Stimulated activated naive CD4-positive, alpha-beta T cell treated with Interleukin-2 at 50 U/mL for 16 hours (primary cell): ENCODE data around the gene TP53AIP1.
A peak's percentile ranks its signal among the peaks of the same experiment; 100 is the strongest.

Experiments
- DNase-seq: peaks from one replicate; lab custom pipeline; 2025; lab: John Stamatoyannopoulos, UW

TP53AIP1 gene

DNA sequence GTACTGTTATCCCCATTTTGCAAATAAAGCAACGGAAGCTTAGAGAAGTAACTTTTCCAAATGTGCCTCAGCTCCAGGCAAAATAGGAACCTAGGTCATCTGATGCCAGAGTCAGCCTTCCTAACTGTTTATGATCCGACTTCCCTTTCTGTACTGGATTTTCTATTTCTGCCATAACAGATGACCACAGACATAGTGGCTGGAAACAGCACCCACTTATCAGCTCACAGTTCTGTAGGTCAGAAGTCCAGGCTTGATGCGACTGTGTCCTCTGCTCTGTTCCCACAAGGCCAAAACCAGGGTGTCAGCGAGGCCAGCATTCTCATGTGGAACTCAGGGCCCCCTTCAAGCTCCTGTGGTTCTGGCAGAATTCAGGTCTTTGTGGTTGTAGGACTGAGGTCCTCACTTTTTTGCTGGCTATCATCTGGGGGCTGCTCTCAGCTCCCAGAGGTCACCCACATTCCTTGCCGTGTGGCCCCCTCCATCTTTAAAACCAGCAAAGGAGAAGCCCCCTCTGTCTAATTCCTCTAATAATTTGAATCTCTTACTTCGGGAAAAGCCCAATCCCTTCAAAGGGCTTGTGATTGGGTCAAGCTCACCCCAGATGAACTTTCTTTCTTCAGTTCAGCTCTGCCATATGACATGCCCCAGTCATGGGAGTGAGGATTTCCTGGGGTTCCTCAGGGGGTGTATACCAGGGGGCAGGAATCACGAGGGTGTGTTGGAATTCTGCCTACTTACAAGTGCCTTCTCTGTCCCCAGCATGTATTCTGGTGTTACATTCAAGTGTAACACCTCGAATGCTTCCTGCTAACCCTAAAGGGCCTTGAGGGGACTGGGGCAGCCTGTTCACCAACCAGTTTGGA is 36.3 kb downstream of the TP53AIP1 start:
- DNase-seq = no peak

DNA sequence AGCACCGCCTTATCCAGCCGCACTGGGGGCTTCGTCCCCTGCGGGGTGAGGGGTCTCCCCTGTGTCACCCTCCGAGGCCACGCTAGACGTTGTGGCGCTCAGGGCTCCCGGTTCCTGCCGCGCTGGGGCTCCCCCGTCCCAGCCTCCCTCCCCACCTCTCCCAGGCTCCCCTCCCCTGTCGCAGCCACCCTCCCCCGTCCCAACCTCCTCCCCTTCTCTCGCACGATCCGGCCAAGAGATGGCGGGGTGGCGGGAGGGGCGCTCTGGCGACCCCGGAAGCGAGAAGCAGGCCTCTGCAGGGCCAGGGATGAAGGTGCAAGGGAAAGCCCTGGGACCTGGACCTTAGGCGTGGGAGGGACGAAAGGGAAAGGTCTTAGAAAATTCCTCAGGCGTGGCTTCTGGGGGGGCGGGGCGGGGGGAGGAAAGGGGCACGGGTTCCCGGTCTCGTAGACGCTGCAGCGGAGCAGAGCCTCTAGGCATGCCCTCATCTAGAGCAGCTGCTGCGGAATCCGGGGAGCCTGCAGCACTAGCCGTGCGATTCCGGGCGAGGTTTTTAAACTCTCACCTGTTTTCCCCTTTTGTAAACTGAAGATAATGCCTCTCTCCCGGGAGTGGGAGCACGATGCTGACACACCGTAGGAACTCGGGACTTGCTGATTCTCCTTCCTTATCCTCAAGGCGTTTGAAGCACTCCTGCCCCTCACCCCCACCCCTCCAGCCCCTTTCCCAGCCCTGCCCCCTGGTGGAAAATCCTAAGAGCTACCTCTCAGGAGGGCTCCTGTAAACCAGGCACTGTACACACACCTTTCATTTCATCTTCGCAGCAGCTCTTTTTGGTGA is 37.1 kb downstream of the TP53AIP1 start:
- peak; percentile 30 for DNase-seq

DNA sequence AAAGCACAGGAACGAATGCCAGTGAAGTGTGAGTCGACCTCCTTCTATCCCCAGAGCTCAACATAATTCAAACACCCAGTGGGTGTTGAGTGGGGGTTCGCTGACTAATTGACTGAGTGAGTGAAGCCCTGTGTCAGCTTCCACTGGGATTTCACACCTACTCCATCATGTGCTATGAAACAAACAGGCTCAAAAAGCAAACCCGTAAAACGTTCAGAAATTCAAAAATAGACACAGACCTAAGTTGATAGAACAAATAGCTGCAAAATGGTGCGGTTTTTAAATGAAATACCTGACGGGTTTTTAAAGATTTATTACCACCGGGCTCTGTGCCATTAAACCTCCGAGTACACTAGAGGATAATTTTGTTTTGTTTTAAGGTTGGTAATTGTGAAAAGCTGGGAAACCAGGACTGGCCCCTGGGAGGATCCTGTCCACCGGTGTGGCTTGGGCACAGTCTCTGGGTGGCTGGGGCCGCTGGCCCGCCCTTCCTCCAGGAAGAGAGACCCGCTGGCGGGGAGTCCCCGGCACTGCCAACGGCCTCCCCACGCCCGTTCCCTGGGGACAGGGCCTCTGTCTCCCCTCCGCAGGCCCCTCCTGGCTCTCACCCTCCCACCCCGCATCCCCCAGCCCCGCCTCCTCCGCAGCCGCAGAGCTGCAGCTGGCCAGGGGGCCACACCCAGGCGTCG is 37.9 kb downstream of the TP53AIP1 start:
- no peak for DNase-seq

DNA sequence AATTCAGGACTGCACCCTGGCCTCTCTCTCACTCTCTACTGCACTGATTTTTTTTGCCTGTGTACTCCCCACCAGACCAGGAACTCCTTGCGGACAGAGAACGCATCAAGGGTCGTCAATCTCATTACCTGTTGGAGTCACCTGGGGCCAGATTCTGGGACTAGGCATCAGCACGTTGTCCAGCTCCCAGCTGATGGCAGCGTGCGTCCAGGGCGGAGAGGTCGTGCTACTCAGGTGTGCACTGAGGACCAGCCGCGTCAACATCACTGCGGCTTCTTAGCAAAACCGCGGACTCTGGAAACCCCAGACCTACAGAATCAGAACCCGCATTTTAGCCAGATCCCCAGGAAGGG is 38.4 kb downstream of the TP53AIP1 start:
- no peak for DNase-seq

DNA sequence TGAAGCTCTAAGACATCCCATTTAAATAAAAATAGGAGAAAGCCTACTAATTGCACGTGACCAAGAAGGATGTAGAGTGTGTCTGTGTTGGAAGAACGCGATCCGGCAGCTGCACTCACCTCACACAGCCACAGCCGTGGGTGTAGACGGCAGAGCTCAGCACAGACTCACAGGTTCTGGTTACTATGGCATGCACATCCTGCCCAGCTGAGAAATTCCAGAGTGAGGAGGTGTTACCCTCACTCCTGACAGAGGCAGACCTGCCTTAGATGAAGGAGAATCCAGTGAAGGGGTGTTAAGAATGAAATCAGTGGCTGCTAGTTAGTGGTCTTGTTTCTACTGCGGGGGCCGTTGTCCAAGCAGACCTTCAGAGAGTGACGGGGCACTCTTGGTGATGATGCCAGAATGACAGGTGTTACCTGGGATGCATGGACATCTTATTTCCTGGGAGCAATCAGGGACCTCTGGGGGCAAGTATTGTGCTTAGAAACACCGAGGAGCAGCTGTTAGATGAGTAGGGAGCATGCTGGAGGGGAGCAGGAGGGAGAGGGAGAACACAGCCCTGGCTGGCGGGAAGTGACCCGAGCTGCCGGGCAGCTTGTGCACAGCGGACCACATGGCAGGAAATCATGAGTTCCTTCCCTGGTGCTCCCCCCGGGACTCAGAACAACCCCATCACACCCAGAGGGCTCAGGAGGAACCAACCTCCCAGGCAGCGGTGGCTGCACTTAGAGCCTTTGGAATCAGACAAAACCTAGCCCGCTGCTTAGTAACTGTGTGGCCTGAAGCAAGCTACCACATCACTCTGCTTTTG is 39.2 kb downstream of the TP53AIP1 start:
- no peak for DNase-seq

DNA sequence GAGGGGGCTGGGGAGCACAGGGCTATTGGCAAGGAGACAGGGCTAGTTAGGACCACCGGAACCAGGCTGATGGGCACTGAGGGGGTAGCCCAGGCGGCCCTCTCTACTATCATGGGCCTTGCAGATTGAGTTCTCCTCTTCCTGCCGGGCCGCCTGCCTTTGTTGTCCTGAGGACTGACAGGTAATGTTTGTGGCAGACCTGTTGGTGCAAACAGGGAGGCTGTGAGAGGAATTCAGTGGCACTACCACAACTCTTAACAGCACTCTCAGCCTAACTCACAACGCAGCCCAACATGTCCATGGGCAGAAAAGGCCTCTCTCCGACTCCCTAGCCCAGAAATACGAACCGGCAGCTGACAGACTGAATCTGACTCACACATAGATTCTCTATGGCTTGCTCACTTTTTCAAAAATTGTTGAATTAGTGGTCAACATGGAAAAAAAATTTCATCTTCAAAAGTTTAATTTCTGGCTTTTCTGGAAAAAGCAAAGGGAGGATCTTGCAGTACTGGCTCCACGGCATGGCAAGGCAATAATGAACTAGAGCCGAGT is 40.1 kb downstream of the TP53AIP1 start:
- DNase-seq = no peak

DNA sequence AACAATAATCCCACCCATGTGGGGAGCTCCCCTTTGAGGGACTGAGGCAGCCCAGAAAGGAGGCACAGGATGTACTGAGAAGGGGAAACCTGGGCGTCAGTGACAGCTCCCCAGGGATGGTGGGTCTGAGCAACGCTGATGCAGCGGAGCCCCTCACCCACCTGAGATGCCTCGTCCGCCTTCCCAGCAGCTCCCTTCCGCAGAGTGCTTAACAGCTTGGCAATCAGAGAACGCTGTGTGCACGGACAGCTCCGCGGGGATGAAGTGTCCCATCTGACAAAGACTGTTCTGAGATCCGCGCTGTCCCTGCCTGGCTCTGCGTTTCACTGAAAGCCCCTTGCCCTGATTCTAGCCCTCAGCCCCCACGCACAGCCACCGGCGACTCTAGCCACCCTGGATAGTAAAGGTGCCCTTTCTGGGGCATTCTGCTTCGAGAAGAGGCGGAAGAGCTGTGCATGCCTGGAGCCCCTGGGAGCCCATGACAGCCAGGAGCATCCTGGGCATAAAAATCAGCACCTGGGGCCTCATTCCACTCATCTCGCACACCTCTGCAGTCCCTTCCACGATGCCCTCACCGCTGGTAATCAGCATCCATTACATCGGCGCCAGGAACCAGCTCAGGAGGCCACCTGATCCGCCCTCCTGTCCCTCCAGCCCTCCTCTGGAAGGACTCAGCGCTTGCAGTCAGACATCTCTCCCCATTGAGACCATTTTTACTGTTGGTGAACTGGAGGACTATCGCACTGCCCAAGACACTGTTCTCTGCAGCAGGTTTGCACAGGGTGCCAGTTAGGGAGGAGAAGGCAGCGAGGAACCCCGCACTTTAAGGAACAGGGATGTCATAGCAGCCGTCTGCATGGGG is 40.8 kb downstream of the TP53AIP1 start:
- no peak for DNase-seq

DNA sequence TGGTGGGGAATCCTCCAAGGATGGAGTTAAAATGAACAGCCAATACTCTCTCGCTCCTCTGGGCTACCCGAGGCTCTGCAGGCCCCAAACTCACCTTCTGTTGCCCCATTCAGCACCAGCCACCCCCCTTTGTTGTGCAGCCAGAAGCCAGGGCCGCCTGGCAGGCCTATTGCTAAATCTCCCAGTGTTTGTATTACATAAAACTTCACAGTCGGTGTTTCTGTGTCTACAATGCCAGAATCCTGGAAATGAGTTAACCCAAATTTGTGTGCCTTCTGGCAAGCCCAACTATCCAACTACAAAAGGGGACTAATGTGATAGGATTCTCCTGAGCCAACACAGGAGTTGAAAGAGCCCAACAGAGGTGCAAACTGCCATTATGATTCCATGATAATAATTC is 42.2 kb downstream of the TP53AIP1 start:
- DNase-seq = no peak

DNA sequence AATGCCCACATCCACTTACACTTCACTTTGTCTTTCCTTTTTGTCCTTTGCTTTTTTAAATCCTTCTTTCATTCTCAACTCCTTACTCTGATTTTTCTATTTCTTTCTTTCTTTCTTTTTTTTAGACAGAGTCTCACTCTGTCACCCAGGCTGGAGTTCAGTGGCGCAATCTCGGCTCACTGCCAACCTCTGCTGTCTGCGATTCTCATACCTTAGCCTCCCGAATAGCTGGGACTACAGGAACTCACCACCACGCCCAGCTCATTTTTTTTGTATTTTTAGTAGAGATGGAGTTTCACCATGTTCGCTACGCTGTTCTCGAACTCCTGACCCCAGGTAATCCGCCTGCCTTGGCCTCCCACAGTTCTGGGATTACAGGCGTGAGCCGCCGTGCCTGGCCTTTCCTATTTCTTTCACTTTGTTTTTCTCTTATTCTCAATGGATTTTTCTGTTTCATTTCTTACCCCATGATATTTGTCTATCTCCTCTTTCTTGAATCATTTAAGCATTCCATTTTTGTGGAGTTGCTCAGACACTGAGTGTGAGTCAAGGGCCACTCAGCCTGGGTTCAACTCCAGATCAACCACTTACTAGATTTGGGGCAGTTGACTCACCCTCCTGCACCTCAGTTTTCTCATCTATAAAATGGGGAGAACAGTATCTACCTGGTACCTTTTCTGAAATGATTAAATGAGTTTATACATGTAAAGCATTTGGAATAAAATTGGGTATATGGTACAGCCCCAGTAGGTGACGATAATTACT is 43.9 kb downstream of the TP53AIP1 start:
- no peak for DNase-seq

DNA sequence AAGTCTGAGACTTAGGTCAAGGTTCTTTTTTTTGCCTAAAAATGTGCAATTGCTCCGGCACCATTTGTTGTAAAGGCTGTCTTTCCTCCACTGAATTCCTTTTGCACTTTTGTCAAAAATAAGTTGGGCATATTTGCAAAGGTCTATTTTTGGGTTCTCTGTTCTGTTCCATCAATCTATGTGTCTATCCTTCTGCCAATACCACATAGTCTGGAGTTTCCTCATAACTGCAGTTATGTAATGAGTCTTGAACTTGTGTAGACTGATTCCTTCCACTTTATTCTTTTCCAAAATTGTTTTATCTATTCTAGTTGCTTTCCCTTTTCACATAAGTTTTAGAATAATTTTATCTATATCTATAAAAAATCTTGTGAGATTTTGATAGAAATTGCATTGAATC is 44.8 kb downstream of the TP53AIP1 start:
- DNase-seq = no peak

DNA sequence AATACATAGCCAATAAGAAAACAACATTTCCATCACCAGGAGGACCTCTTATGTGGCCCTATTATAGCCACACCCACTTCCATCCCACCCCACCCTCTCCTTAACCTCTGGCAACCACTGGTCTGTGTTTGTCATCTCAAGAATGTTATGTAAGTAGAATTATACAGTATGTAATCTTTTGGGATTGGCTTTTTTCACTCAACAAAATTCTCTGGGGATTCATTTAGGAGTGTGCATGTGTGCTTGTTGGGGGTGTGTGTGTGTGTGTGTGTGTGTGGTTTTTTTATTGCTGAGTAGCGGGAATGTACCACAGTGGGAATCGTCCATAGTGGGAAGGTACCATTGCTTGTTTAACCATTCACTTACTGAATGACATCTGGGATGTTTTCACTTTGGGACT is 46.3 kb downstream of the TP53AIP1 start:
- DNase-seq = no peak

DNA sequence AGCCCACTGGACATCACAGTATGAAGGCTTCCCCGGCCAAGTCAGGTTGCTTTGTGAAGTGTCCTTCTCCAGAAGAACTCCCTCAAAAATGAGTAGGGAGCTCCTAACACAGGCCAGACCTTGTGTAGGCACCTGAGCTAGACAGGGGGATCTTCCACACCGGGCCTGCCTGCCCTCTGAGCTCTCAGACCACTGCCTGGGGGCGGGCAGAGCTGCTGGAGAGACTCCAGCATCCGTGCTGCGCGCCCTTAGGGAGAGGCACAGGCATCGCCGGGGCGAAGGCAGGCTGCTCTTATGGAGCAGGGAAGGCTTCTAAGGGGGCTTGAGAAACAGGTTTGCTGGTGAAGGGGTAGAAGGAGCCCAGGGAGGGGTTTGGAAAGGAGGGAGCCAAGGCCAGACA is 47.1 kb downstream of the TP53AIP1 start:
- DNase-seq = no peak

DNA sequence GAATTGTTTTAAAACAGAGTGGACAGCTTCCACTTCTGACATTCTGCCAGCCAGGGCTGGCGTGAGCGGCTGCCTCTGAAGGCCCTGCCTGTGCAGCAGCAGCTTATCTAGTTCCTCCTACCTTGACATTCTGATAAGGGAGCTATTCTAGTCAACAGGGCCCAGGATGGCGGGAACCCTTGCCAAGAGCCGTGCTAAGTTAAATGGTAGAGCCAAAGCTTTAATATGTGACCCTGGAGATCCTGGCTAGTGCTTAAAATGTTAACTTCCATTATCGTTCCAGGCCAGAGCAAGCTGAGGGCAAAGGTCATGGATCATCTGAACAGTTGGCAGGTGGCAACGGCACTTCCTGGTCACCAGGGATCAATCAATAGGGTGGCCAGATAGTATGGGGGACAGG is 48.0 kb downstream of the TP53AIP1 start:
- no peak for DNase-seq

DNA sequence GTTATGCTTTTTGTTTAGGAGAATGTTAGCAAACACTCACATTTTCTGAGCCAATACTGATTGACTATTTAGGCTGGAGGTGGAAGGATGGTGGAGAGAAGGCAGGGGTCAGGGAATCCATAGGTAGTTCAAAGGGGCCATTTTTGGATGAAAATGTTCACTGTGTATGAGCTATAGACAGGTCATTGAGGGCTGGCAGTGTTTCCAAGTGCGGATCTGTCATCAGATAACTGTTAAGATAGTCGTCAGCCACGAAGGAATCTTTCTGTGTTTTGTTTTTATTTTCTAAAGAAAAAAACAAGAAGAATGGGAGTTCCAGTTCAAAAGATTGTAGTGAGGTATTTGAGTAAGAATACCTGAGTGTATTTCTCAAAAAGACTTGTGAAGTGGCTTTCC is 48.4 kb downstream of the TP53AIP1 start:
- no peak for DNase-seq

DNA sequence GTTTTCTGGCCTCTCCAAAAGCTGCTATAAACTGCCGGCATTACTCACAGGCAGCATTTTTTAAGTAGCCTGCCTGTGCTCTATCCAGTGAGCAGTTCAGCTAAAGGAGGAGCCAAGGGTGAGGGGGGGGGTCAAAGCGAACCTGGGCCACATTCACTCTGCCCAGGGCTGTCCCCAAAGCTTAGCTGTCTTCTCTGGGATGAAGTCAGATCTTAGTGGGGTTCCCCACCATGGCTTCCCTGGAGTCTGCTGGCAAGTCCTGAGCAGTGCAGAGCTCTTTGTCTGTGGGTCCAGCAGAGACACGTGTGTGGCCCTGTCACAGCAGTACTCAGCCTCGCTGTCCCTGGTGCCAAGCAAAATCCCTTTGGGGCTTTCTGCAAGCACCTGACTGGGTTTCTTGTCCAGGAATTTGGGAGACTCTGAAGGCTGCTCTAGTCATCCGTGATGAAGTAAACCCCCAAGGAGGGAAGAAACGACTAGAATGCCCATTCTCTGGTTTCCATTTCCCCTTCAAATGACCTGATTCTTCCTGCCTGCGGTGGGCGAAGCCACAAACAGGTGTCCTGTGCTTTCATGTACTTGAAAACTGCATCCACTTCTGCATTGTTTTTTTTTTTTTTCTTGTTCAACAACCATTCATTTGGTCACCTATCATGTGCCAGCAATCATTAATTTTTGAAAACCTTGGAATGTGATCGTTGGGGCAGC is 48.9 kb downstream of the TP53AIP1 start:
- no peak for DNase-seq

DNA sequence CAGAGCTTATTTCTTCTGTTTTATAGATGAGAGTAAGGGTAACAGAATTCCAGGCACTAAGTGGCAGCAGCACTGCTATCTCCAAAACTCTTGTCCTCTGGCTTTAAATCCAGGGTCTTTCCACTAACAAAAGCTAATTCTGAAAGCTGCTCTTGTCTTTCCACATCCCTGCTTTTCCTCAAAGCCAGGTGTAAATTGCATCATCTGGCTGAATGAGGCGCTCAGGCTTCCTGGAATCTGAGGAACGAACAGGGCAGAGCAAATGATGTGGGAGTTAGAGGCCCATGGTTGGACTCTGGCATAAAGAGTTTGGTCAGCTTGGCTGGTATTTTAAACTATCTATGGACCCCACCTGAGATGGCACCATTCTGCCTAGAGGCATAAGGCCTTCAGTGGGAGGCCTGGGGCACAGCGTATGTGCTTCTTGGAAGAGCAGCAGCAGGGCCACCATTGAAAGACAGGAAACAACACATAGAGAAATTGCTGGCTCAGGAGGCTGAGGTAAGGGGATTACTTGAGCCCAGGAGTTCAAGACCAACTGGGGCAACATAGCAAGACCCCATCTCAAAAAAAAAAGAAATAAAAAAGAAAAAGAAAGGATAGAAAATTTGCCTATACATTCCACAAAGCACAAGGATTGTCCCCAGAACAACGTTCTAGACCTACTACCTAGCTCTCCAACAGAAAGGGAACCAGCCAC is 49.7 kb downstream of the TP53AIP1 start:
- no peak for DNase-seq

DNA sequence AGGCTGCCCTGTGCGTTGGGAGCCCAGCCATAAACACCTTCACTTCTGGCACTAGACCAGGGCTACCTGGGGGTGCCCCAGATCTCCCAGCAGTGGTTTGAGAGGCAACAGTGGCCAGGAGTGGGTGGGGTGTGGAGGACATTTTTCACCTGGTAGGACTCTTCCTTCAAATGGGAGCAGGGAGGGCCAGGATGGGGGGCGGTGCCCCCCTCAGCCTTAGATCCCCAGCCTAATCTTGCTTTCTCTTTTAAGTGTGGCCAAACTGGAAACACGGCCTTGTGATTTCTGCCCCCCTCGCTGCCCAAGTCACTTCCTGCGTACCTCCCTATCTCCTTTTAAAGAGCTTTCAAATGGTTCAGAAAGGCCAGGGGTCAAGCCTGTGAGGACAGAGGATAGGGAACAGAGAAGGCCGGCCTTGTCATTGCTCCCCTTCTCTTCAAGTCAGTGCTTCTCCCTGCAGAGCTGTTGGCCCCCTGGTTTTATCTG is 50.7 kb downstream of the TP53AIP1 start:
- DNase-seq = no peak
